Sigmoid colon (tissue), 4 donors: Measurements from ENCODE around the gene ATP13A5.

ENCODE experiments used
- CTCF ChIP-seq, 4 experiments: fragments of 450-650 bp in 3 of 4; fragments of 200-600 bp in 1 of 4; IDR thresholded peaks; one replicate each; pipeline ENCODE4 v1.5.1; 2016 to 2019; ENCODE audit warnings: antibody characterized with exemption in 4 of 4, mild to moderate bottlenecking in 3 of 4, moderate library complexity in 2 of 4
- POLR2AphosphoS5 ChIP-seq, 4 donors: sonication (generic); formaldehyde crosslinking; IDR thresholded peaks; one replicate each; pipeline ENCODE4 v1.6.1; 2017; ENCODE audit warnings: antibody characterized with exemption in 4 of 4

GRCh38 chr3:193230610-193231009, 147.9 kb downstream of the ATP13A5 start:
- TF ChIP-seq CTCF (IDR thresholded peaks at IDR 0.05) (no peak), POLR2AphosphoS5 (IDR thresholded peaks at IDR 0.05) (no peak)
